Brain microvascular endothelial cell (primary cell): ENCODE data around the gene CLEC3B.
A peak's percentile ranks its signal among the peaks of the same experiment; 100 is the strongest.
"Not testable (repeated sequence)": the region's sequence is repeated elsewhere in the genome, so short reads cannot be mapped to it uniquely, and the experiment has no call there.

Source experiments
- DNase-seq: peaks from one replicate; pipeline ENCODE4 v3.0.0-alpha.2; 2020
- H3K27ac ChIP-seq: fragments of 250-450 bp; sonication (Bioruptor Pico); 2 replicates; pipeline ENCODE4 v1.5.1; 2020; ENCODE audit warnings: mild to moderate bottlenecking, moderate library complexity
- H3K27me3 ChIP-seq: fragments of 250-450 bp; sonication (Bioruptor Pico); replicated peaks from 2 replicates; pipeline ENCODE4 v1.5.1; 2020; ENCODE audit warnings: mild to moderate bottlenecking
- H3K36me3 ChIP-seq: fragments of 250-450 bp; sonication (Bioruptor Pico); replicated peaks from 2 replicates; pipeline ENCODE4 v1.5.1; 2020; ENCODE audit warnings: mild to moderate bottlenecking
- H3K4me3 ChIP-seq: 2 replicates; pipeline ENCODE4 v1.5.1; 2011; ENCODE audit warnings: low read depth, mild to moderate bottlenecking, control low read depth, low read length, moderate library complexity
- in situ Hi-C: cut with HindIII; loops from 2 replicates; pipeline ENCODE4 v1.10.0; 2017; ENCODE audit warnings: low sequenced_read_pairs, low pct_ligation_motif_present
- TF ChIP-seq, protein P1 (sequence below): IDR thresholded peaks from 2 replicates; pipeline ENCODE4 v1.5.1; 2011; ENCODE audit warnings: low read depth, mild to moderate bottlenecking, moderate library complexity, low read length, control low read depth, inconsistent platforms; ENCODE audit errors: missing control alignments

CLEC3B gene

DNA sequence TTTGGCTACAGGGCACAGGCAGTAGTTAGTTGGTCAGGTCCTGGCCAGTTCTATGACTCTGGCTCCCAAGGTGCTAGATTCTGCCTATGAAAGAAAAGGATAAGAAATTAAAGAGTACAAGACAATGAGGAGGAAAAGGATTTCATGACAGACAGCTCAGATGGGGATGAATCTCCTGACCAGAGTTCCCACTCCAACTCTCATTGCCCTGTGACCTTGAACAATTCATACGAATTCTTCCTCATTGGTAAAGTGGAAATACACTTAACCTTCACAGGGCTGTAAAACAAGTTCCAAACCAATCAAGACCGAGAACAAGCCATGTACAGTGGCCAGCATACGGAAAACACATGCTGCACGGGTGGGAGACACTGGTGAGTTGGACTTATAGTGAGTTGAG lies 23.7 kb downstream of the CLEC3B start:
- Histone ChIP-seq H3K27me3 (no peaks in the 10 kb centered on the region), H3K4me3 (no peak overlapping the region), H3K36me3 (no peaks in the 10 kb centered on the region), H3K27ac (no peak overlapping the region)
- TF ChIP-seq, protein P1, sequence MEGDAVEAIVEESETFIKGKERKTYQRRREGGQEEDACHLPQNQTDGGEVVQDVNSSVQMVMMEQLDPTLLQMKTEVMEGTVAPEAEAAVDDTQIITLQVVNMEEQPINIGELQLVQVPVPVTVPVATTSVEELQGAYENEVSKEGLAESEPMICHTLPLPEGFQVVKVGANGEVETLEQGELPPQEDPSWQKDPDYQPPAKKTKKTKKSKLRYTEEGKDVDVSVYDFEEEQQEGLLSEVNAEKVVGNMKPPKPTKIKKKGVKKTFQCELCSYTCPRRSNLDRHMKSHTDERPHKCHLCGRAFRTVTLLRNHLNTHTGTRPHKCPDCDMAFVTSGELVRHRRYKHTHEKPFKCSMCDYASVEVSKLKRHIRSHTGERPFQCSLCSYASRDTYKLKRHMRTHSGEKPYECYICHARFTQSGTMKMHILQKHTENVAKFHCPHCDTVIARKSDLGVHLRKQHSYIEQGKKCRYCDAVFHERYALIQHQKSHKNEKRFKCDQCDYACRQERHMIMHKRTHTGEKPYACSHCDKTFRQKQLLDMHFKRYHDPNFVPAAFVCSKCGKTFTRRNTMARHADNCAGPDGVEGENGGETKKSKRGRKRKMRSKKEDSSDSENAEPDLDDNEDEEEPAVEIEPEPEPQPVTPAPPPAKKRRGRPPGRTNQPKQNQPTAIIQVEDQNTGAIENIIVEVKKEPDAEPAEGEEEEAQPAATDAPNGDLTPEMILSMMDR, result no peak
- in situ Hi-C loops, result loop anchor here (25.0 kb wide), 1 partner anchor 462 kb away; no protein-coding TSS in a partner anchor
- no peak for DNase-seq

DNA sequence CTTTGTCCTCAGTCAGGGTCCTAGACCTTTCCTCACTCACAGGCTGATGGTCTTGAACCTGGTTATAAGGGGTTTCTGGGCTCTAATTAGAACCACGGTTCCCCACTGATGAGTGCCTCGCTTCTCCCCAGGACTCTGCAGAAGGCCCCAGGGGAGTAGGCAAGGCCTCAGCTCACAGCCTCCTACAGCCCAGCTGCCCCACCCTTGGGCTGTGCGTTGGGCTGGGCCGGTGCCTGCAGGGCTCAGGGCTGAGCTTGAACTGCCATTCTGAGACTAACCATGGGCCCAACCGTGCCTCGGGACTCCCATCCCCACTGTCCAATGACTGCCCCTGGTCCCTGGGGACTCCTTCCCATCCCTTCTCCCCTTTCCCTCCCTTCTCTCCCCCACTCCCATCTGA lies 25.6 kb downstream of the CLEC3B start:
- H3K27me3 ChIP-seq, result no peaks in the 10 kb centered on the region
- H3K36me3 ChIP-seq, result no peaks in the 10 kb centered on the region
- H3K27ac ChIP-seq, result no peak overlapping the region
- H3K4me3 ChIP-seq, result no peak overlapping the region
- no peak for DNase-seq
- TF ChIP-seq, protein P1, result no peak
- in situ Hi-C loops, result no loop called here

DNA sequence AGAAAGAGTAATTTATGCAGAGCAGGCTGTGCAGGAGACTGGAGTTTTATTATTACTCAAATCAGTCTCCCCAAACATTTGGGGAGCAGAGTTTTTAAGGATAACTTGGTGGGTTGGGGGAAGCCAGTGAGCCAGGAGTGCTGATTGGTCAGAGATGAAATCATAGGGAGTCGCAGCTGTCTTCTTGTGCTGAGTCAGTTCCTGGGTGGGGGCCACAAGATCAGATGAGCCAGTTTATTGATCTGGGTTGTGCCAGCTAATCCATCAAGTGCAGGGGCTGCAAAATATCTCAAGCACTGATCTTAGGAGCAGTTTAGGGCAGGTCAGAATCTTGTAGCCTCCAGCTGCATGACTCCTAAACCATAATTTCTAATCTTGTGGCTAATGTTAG lies 27.7 kb downstream of the CLEC3B start:
- H3K4me3 ChIP-seq, DNase-seq, H3K27me3 ChIP-seq, H3K27ac ChIP-seq, H3K36me3 ChIP-seq, in situ Hi-C loops: not testable (repeated sequence)

DNA sequence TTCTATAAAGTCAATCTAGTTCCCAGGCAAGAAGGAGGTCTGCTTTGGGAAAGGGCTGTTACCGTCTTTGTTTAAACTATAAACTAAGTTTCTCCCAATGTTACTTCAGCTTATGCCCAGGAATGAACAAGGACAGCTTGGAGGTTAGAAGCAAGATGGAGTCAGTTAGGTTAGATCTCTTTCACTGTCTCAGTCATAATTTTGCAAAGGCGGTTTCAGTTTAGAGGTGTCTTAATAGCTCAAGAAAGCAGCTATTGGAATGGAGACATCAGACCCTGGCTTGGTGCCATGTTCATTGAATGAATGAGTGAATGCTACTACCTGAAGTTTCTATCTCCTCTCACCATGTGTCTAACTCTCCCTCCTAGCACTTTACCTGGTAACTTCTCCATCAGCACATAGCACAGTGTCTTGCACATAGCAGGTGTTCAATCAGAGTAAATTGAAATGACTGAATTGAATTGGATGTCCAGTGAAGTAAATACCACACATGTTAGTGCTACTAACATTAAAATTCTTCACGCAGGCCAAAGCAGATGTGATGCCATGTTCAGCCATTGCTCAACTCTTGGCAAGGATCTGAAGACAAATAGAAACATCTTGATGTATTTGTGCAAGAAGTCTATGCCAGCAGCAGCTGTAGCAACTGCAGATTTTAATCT lies 28.2 kb downstream of the CLEC3B start:
- DNase-seq, result no peak
- no peak overlapping the region for H3K4me3 ChIP-seq
- TF ChIP-seq, protein P1, result no peak
- peak overlapping the region; percentile 40 for H3K27ac ChIP-seq
- no peaks in the 10 kb centered on the region for H3K36me3 ChIP-seq
- no peaks in the 10 kb centered on the region for H3K27me3 ChIP-seq
- in situ Hi-C loops, result no loop called here

DNA sequence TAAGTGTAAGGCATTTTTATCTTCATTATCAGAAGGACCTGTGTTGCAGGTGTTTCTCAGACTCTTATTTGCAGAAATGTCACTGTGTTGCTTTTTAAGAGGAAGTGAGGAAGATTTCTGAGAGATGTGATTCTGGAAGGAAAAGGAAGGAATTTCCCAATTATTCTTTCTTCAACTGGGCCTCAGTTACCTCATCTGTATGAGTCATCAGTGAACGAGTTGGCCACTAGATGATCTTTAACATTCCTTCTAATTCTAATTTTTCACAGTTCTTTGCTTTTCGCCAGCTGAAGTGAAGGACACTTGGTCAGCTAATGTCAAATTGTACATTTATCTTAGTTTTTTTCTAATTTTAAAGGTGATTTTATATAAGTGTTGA lies 28.9 kb downstream of the CLEC3B start:
- DNase-seq, result no peak
- Histone ChIP-seq H3K27me3 (no peaks in the 10 kb centered on the region), H3K36me3 (no peaks in the 10 kb centered on the region), H3K27ac (peak overlapping the region; percentile 40), H3K4me3 (no peak overlapping the region)
- in situ Hi-C loops, result no loop called here
- TF ChIP-seq, protein P1, result no peak

DNA sequence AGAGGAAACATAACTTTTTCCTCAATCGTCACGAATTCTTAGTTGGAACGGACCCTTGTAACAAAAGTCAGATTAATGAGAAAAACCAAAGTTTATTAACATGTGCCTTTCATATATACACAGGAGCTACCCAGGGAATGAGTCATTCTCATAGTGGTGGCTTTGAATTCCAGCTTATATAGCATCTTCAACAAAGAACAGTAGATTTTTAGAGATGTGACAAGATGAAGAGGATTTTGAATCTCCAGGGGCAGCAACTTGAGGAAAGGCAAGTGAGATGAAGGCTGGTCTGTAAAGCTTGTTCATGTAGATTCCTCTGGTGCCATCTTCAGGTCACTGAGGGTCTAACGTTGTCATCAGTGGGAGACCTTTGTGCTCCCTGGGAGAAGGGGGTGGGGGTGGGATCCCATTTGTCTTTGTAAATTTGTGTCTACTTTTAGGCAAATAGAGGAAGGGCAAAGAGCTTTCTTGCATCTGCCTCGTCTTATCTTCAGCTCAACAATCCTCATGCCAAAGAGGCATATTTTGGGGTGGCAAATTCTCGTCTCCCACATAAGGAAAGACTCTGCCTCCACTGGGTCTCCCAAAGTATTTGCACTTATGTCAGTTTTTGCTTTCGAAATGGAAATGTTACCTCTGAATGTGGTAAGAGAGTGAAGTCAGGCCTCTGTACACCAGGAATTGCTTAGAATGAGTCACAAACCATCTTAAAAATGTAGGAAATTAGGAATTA lies 29.5 kb downstream of the CLEC3B start:
- H3K4me3 ChIP-seq, result no peak overlapping the region
- H3K27ac ChIP-seq, result peak overlapping the region; percentile 40

More for the DNA sequence above, 29.5 kb downstream of the CLEC3B start:
- in situ Hi-C loops, result no loop called here
- DNase-seq, result no peak
- Histone ChIP-seq H3K36me3 (no peaks in the 10 kb centered on the region), H3K27me3 (no peaks in the 10 kb centered on the region)
- TF ChIP-seq, protein P1, result peak; percentile 15
